HepG2 (cell line): Measurements from ENCODE around the gene PTPN14.
"Not testable (repeated sequence)": the region's sequence is repeated elsewhere in the genome, so short reads cannot be mapped to it uniquely, and the experiment has no call there.

ENCODE experiments used
- CBX1 ChIP-seq: IDR thresholded peaks from one replicate; pipeline ENCODE4 v1.6.1; 2016; ENCODE audit warnings: antibody characterized with exemption, low read depth
- CEBPG ChIP-seq: IDR thresholded peaks from 2 replicates; pipeline ENCODE4 v1.6.1; 2016
- FLYWCH1 ChIP-seq: sonication (generic); formaldehyde crosslinking; IDR thresholded peaks from 2 replicates; pipeline ENCODE4 v1.8.1; 2023; ENCODE audit warnings: mild to moderate bottlenecking, missing genetic modification reagents
- FOXJ3 ChIP-seq: sonication (generic); formaldehyde crosslinking; IDR thresholded peaks from 2 replicates; pipeline ENCODE4 v1.4.0; 2020; ENCODE audit warnings: missing genetic modification reagents, mild to moderate bottlenecking, borderline replicate concordance
- POLR2AphosphoS2 ChIP-seq: IDR thresholded peaks from 2 replicates; pipeline ENCODE4 v1.6.1; 2011; ENCODE audit warnings: low read depth, low read length, improper control_type of control experiment
- SIN3A ChIP-seq: IDR thresholded peaks from 2 replicates; pipeline ENCODE4 v1.6.1; 2011; ENCODE audit warnings: low read depth, mild to moderate bottlenecking, control low read depth, low read length, borderline replicate concordance
- TSC22D2 ChIP-seq: sonication (generic); formaldehyde crosslinking; IDR thresholded peaks from 2 replicates; pipeline ENCODE4 v1.5.1; 2020; ENCODE audit warnings: missing genetic modification reagents, mild to moderate bottlenecking, borderline replicate concordance
- ZMYM2 ChIP-seq: sonication (generic); formaldehyde crosslinking; IDR thresholded peaks from 2 replicates; pipeline ENCODE4 v1.8.0; 2022; ENCODE audit warnings: mild to moderate bottlenecking, missing genetic modification reagents
- TF ChIP-seq, protein P1 (sequence below): sonication (generic); formaldehyde crosslinking; IDR thresholded peaks from 2 replicates; pipeline ENCODE4 v1.8.0; 2022; ENCODE audit warnings: mild to moderate bottlenecking, missing genetic modification reagents, moderate library complexity
- TF ChIP-seq, protein P2 (sequence below): sonication (generic); formaldehyde crosslinking; IDR thresholded peaks from 2 replicates; pipeline ENCODE4 v1.5.0; 2020; ENCODE audit warnings: mild to moderate bottlenecking, missing genetic modification reagents

DNA sequence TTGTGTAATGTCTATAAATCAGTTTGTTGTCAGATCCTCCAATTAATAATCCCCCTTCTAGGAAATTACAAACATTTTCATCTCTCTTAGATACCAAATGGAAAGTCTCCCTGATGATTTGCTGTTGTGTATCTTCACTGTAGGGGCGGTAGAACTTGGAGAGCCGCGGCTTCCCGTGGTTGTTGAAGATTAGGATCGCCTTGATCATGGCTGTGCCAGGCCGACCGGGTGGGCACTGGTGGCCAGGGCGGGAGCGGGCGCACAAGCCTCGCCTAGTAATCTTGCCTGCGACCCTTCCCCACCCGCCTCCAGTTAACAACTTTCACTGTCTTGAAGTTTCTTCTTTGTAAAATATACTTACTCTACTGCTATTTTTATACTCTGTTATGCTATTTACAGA is 68.2 kb downstream of the PTPN14 start:
- TF ChIP-seq FLYWCH1; CBX1; CEBPG; TSC22D2 (CRISPR knock-in tag); FOXJ3 (CRISPR knock-in tag); ZMYM2 (CRISPR knock-in tag); SIN3A; POLR2AphosphoS2: not testable (repeated sequence)
- TF ChIP-seq, protein P1, sequence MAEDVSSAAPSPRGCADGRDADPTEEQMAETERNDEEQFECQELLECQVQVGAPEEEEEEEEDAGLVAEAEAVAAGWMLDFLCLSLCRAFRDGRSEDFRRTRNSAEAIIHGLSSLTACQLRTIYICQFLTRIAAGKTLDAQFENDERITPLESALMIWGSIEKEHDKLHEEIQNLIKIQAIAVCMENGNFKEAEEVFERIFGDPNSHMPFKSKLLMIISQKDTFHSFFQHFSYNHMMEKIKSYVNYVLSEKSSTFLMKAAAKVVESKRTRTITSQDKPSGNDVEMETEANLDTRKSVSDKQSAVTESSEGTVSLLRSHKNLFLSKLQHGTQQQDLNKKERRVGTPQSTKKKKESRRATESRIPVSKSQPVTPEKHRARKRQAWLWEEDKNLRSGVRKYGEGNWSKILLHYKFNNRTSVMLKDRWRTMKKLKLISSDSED (CRISPR knock-in tag): not testable (repeated sequence)
- TF ChIP-seq, protein P2, sequence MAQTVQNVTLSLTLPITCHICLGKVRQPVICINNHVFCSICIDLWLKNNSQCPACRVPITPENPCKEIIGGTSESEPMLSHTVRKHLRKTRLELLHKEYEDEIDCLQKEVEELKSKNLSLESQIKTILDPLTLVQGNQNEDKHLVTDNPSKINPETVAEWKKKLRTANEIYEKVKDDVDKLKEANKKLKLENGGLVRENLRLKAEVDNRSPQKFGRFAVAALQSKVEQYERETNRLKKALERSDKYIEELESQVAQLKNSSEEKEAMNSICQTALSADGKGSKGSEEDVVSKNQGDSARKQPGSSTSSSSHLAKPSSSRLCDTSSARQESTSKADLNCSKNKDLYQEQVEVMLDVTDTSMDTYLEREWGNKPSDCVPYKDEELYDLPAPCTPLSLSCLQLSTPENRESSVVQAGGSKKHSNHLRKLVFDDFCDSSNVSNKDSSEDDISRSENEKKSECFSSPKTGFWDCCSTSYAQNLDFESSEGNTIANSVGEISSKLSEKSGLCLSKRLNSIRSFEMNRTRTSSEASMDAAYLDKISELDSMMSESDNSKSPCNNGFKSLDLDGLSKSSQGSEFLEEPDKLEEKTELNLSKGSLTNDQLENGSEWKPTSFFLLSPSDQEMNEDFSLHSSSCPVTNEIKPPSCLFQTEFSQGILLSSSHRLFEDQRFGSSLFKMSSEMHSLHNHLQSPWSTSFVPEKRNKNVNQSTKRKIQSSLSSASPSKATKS (CRISPR knock-in tag): not testable (repeated sequence)
